ENCODE results near the gene COMMD2. TPM values are rescaled to one million over a fixed set of nuclear protein-coding genes. Genes with fewer than 3 reads are reported as not detected.

The COMMD2 gene
- total RNA-seq, 1 donor from 2014 or later, result 47.1 TPM

GRCh38 chr3:149800693-149801092 is 48.4 kb upstream of the COMMD2 start:
- Histone ChIP-seq H3K4me3 (ENCODE audit: insufficient read depth, low read depth, low read length) (no peak overlapping the region), H3K4me2 (ENCODE audit: low read length) (no peak overlapping the region), H3K79me2 (ENCODE audit: insufficient read depth, low read length) (no peaks in the 10 kb centered on the region), H3K9ac (ENCODE audit: low read length) (no peak overlapping the region), H3K36me3 (ENCODE audit: insufficient read depth, low read length) (no peaks in the 10 kb centered on the region), H2AFZ (ENCODE audit: low read depth, low read length) (no peak overlapping the region), H3K27ac (ENCODE audit: low read depth, low read length) (no peak overlapping the region), H3K4me1 (ENCODE audit: insufficient read depth, low read length) (no peaks in the 10 kb centered on the region), H3K9me3 (ENCODE audit: insufficient read depth, low read depth, low read length) (no peaks in the 10 kb centered on the region), H4K20me1 (ENCODE audit: insufficient read depth, low read length) (no peaks in the 10 kb centered on the region), H3K27me3 (ENCODE audit: insufficient read depth, low read length) (no peaks in the 10 kb centered on the region)
- Mint-ChIP-seq H3K36me3 (ENCODE audit: low read depth, unreplicated experiment) (no peaks in the 10 kb centered on the region), H3K4me3 (ENCODE audit: unreplicated experiment) (no peak overlapping the region), H3K4me1 (ENCODE audit: low read depth, unreplicated experiment) (peaks cover 11% of the 10 kb centered on the region), H3K27ac (ENCODE audit: unreplicated experiment) (no peak overlapping the region), H3K27me3 (ENCODE audit: low read depth, unreplicated experiment) (no peaks in the 10 kb centered on the region), H3K9me3 (ENCODE audit: unreplicated experiment) (peaks cover 3% of the 10 kb centered on the region)
- TF ChIP-seq CTCF (IDR thresholded peaks at IDR 0.05; ENCODE audit: insufficient read depth, low read depth, low read length) (no peak), EZH2 (IDR thresholded peaks at IDR 0.05; ENCODE audit: insufficient read depth, low read length) (no peak)
- DNase-seq (ENCODE audit: low read depth) (no peak), FAIRE-seq (no peak)

- H3K4me3 Mint-ChIP-seq (ENCODE audit: unreplicated experiment), result no peak overlapping the region
- H3K9me3 Mint-ChIP-seq (ENCODE audit: unreplicated experiment), result peaks cover 3% of the 10 kb centered on the region
- no peaks in the 10 kb centered on the region for H3K79me2 ChIP-seq (ENCODE audit: insufficient read depth, low read length)
- H3K36me3 Mint-ChIP-seq (ENCODE audit: low read depth, unreplicated experiment), result no peaks in the 10 kb centered on the region
- H2AFZ ChIP-seq (ENCODE audit: low read depth, low read length), result no peak overlapping the region
- TF ChIP-seq CTCF (IDR thresholded peaks at IDR 0.05; ENCODE audit: insufficient read depth, low read depth, low read length) (no peak), EZH2 (IDR thresholded peaks at IDR 0.05; ENCODE audit: insufficient read depth, low read length) (no peak)
- H3K36me3 ChIP-seq (ENCODE audit: insufficient read depth, low read length), result no peaks in the 10 kb centered on the region
- H3K4me1 Mint-ChIP-seq (ENCODE audit: low read depth, unreplicated experiment), result peaks cover 12% of the 10 kb centered on the region
- H3K9me3 ChIP-seq (ENCODE audit: insufficient read depth, low read depth, low read length), result no peaks in the 10 kb centered on the region
- no peak overlapping the region for H3K9ac ChIP-seq (ENCODE audit: low read length)
- FAIRE-seq (no peak), DNase-seq (ENCODE audit: low read depth) (no peak)
- H3K27me3 ChIP-seq (ENCODE audit: insufficient read depth, low read length), result no peaks in the 10 kb centered on the region
- no peak overlapping the region for H3K27ac ChIP-seq (ENCODE audit: low read depth, low read length)
- H4K20me1 ChIP-seq (ENCODE audit: insufficient read depth, low read length), result no peaks in the 10 kb centered on the region
- no peak overlapping the region for H3K27ac Mint-ChIP-seq (ENCODE audit: unreplicated experiment)
- no peak overlapping the region for H3K4me3 ChIP-seq (ENCODE audit: insufficient read depth, low read depth, low read length)
- no peak overlapping the region for H3K4me2 ChIP-seq (ENCODE audit: low read length)
- no peaks in the 10 kb centered on the region for H3K27me3 Mint-ChIP-seq (ENCODE audit: low read depth, unreplicated experiment)
- no peaks in the 10 kb centered on the region for H3K4me1 ChIP-seq (ENCODE audit: insufficient read depth, low read length)
Observed at GRCh38 chr3:149796026-149796425, 43.7 kb upstream of the COMMD2 start.

GRCh38 chr3:149792452-149793270 is 40.4 kb upstream of the COMMD2 start, which contains the start of gene ANKUB1:
Gene ANKUB1 (minus strand): TSS chr3:149792554. CDS start chr3:149792366, 188 bp downstream.
- Mint-ChIP-seq H3K36me3 (ENCODE audit: low read depth, unreplicated experiment) (no peaks in the 10 kb centered on the region), H3K4me1 (ENCODE audit: low read depth, unreplicated experiment) (peaks cover 23% of the 10 kb centered on the region), H3K27ac (ENCODE audit: unreplicated experiment) (no peak within 1 kb of the TSS), H3K9me3 (ENCODE audit: unreplicated experiment) (no peaks in the 10 kb centered on the region), H3K4me3 (ENCODE audit: unreplicated experiment) (no peak within 1 kb of the TSS), H3K27me3 (ENCODE audit: low read depth, unreplicated experiment) (no peaks in the 10 kb centered on the region)
- TF ChIP-seq CTCF (IDR thresholded peaks at IDR 0.05; ENCODE audit: insufficient read depth, low read depth, low read length) (no peak), EZH2 (IDR thresholded peaks at IDR 0.05; ENCODE audit: insufficient read depth, low read length) (no peak)
- Histone ChIP-seq H3K79me2 (ENCODE audit: insufficient read depth, low read length) (no peaks in the 10 kb centered on the region), H3K9ac (ENCODE audit: low read length) (no peak within 1 kb of the TSS), H3K4me3 (ENCODE audit: insufficient read depth, low read depth, low read length) (no peak within 1 kb of the TSS), H3K9me3 (ENCODE audit: insufficient read depth, low read depth, low read length) (no peaks in the 10 kb centered on the region), H2AFZ (ENCODE audit: low read depth, low read length) (no peak within 1 kb of the TSS), H4K20me1 (ENCODE audit: insufficient read depth, low read length) (no peaks in the 10 kb centered on the region), H3K36me3 (ENCODE audit: insufficient read depth, low read length) (no peaks in the 10 kb centered on the region), H3K4me1 (ENCODE audit: insufficient read depth, low read length) (no peaks in the 10 kb centered on the region), H3K4me2 (ENCODE audit: low read length) (no peak within 1 kb of the TSS), H3K27ac (ENCODE audit: low read depth, low read length) (no peak within 1 kb of the TSS), H3K27me3 (ENCODE audit: insufficient read depth, low read length) (no peaks in the 10 kb centered on the region)
- DNase-seq (ENCODE audit: low read depth) (no peak), FAIRE-seq (no peak)

All from astrocyte (in vitro differentiated cells and primary cell).